Activated CD4-positive, CD25-positive, alpha-beta regulatory T cell treated with anti-CD3 and anti-CD28 coated beads, Interleukin-2, amount 50 U/mL, for 72 hours (primary cell): ENCODE data around the gene HMHB1.
"Not testable (repeated sequence)": the region's sequence is repeated elsewhere in the genome, so short reads cannot be mapped to it uniquely, and the experiment has no call there.

Source experiments
- DNase-seq: peaks from one replicate; pipeline ENCODE4 v3.0.0; 2021

The HMHB1 gene

GRCh38 chr5:143805861-143806260, 6.1 kb upstream of the HMHB1 start:
- DNase-seq = no peak

DNA sequence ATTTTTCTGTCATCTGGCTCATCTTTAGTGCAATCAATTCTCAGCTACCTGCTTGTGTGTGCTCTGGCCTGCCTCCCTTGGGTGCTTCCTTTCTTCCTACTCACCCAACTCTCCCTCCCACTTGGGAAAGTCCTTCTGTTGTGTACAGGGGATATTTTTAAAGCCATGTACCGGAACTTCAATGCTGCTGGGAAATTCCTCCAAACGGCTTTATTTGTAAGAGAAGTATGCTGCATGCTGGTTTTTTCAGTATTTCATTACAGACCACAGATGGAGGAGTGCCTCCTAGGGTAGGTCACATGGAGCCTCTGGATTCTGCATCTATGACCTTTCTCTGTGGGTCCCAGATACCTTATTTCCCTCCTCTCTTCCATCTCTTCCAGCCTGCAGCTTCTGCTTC, 5.4 kb upstream of the HMHB1 start:
- DNase-seq = no peak

- DNase-seq = no peak
Measured at GRCh38 chr5:143807401-143807800, 4.6 kb upstream of the HMHB1 start.

DNA sequence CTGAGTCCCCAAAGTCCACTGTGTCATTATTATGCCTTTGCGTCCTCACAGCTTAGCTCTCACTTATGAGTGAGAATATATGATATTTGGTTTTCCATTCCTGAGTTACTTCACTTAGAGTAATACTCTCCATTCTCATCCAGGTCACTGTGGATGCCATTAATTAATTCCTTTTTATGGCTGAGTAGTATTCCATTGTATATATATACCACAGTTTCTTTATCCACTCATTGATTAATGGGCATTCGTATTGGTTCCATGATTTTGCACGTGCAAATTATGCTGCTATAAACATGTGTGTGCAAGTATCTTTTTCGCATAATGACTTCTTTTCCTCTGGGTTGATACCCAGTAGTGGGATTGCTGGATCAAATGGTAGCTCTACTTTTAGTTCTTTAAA, 4.4 kb downstream of the HMHB1 start:
- not testable (repeated sequence) for DNase-seq

- DNase-seq = no peak
Measured at GRCh38 chr5:143819716-143820115, 7.8 kb downstream of the HMHB1 start.

- DNase-seq = no peak
Measured at GRCh38 chr5:143820451-143820850, 8.5 kb downstream of the HMHB1 start.

GRCh38 chr5:143824851-143825720, 13.1 kb downstream of the HMHB1 start:
- DNase-seq = peak; percentile 86

DNA sequence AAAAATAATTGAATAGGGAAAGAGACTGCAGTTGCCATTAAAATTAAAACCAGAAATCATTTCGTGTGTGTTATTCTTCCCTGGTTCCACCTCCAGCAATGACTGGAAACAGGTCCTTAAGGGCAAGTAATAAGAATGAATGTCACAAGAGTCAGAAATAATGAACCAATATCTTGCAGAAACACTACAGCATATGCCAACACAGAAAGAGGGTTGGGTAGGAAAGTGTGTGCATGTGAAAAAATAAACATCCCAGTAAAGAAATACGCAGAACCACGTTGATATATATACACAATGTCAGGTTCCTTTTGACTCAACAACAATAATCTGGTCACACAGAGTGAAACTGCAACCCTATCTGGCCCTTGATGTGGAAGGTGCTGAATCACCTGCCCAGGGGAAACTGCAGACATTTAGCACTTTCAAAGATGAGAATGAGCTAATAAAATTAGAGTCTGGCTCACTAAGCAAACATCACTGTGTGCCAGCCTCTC, 15.0 kb downstream of the HMHB1 start:
- no peak for DNase-seq

DNA sequence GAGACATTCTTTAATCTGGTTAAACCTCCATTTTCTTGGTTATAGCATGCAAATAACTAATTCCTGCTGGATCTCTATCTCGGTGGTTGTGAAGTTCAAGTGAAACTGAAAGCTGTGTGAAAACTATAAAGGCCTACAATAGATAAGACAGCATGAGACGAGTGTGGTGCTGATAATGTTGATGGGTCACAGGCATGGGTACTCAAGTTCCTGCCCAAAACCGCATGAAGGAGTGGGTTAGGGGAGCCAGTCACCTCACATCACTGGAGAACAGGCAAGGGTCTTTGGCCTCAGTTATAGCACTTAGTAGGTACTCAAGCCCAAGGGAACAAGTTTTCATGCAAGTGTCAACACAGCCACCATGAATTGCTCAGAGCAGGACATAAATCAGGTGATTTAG, 16.7 kb downstream of the HMHB1 start:
- no peak for DNase-seq

GRCh38 chr5:143833177-143833576, 21.2 kb downstream of the HMHB1 start:
- DNase-seq = no peak

DNA sequence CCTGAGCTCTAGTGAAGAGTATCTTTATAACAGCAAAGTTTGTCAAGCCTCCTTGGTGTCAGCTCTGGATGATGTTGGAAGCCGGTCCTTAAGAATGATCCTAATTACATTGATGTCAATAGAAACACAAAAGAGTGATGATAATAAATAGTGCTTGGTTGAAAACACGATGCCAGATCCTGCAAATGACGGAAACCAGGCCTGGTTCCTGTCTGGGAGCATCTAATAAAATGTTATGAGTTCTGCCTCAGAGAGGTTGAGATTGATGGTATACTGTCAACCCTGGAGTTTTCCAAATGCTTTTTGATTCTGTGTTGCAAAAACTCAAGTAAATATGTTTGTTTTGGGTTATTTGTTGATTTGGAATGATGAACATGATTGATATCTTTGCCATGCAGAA, 23.3 kb downstream of the HMHB1 start:
- no peak for DNase-seq

- DNase-seq = no peak
Measured at GRCh38 chr5:143836161-143836725, 24.3 kb downstream of the HMHB1 start.

- DNase-seq = no peak
Measured at GRCh38 chr5:143837306-143837848, 25.4 kb downstream of the HMHB1 start.

GRCh38 chr5:143841446-143841845, 29.5 kb downstream of the HMHB1 start:
- DNase-seq = no peak

DNA sequence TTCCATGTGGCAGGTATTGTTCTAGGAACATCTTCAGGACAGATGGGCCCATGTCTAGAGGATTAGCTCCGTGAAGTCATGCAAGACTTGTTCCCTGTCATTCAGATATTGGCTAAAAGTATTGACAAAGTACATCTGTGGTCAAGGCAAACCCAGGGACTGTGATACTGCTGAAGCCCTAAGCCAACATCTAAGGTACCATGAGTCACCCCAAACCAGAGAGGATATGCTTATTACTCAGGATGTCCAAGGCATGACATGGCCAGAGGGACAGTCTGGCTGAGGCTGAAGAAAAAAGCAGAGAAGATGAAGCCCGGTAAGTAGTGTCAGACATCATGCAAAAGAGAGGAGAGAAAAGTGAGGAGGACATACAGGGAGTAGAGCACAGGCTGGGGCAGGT, 31.0 kb downstream of the HMHB1 start:
- no peak for DNase-seq

GRCh38 chr5:143843461-143843860, 31.5 kb downstream of the HMHB1 start:
- no peak for DNase-seq

- DNase-seq = no peak
Measured at GRCh38 chr5:143850050-143850683, 38.2 kb downstream of the HMHB1 start.

DNA sequence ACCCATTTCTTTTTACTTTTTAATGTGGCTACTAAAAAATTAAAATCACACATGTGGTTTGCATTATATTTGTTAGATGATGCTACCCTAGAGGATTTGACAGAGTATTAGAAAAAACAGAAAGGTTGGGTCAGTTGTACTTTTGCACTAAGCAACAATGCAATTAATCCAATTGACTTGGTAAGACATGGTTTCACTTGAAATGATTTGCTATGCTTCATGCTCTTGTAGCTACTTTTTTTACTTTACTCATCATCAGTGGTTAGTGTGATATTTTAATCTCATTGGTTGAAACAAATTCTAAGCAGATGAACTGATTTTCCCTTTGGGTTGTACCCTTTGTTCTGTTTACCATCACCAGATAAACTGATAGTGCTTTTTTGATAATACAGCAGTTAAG, 39.4 kb downstream of the HMHB1 start:
- no peak for DNase-seq

DNA sequence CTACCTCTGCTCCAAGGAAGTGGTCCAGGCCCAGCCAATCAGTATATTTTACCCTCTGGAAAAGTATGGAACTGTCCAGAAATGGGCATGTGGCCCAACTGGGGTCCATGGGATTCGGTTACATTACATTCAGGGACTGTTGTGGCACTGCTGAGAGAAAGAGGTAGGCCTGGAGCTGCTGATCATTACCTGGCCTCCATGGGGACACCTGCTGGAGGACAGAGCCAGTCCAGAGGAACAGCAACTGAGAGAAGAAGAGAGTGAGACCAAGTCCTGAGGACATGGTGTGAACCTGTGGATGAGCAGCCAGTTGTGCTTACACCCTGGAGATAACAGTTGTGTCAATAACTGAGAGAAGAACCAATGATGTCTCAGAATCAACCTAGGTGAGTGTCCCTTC, 48.2 kb downstream of the HMHB1 start:
- no peak for DNase-seq

DNA sequence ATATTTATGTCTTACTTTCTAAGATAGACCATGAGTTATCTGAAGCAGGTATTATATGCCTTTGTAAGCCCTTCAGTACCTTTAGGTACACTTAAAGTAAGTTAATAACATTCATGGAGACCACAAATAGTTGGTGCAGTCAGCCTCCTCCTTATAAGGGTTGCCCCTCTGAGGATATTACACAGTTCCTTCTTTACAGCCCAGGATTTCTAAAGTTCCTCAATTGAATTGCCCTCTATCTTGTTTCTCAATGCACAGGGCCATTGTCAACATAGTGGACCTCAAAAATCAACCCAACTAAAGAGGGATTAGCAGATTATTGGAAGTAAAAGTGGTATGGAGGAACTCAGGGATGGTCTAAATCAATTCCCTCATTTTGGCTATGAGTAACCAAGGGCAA, 50.3 kb downstream of the HMHB1 start:
- no peak for DNase-seq

DNA sequence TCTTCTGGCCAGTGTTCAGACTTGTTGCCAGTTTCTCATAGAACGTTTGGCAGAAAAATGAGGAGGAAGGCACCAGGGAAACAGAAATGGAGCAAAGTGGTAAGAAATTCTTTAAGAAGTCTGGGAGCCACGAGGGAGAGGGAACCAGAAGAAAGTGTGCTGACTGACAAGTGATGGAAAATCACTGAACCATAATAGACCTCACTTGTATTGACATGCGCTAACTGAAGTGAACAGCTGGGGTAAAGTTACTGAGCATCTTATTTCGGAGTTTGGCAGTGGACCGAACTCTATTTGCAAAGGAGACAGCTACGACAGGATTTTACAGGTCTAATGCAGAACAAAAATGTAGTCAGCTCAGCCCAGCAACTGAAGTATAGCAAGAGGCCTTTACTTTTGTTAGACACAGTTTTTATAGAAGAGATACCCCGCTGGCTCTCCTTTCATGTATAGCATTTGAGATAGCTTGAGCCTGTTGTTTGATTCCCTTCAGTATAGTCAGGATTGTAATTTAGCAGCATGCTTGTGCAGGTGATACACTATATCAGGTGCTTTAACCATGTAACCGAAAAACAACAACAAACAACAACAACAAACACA, 53.6 kb downstream of the HMHB1 start:
- DNase-seq = no peak
